Natural killer cell (primary cell): ENCODE data around the gene FOXP1. TPM values are rescaled to one million over a fixed set of nuclear protein-coding genes. Genes with fewer than 3 reads are reported as not detected.

Experiments used
- ATAC-seq, 3 donors: fragments of 150-1000 bp in 2 of 3; fragments of 200-7000 bp in 1 of 3; cut with Tn5 transposase; 1 replicate in 1 of 3; 2 replicates in 2 of 3; pipeline ENCODE4 v1.10.0; 2021; ENCODE audit warnings: mild to moderate bottlenecking in 2 of 3, moderate library complexity in 2 of 3
- DNase-seq, 2 donors: peaks; one replicate each; pipeline versions ENCODE4 v3.0.0 to v3.0.0-alpha.2; 2013 to 2021; ENCODE audit warnings: mixed read lengths in 1 of 2
- H3K27ac ChIP-seq: one replicate; pipeline ENCODE4 v1.5.1; 2013; ENCODE audit warnings: mild to moderate bottlenecking, low read length
- H3K27me3 ChIP-seq: one replicate; pipeline ENCODE4 v1.6.1; 2013; ENCODE audit warnings: low read length; ENCODE audit not compliant: control insufficient read depth, insufficient read depth
- H3K36me3 ChIP-seq: one replicate; pipeline ENCODE4 v1.6.1; 2013; ENCODE audit warnings: low read length; ENCODE audit not compliant: control insufficient read depth, insufficient read depth
- H3K4me1 ChIP-seq: one replicate; pipeline ENCODE4 v1.6.1; 2013; ENCODE audit warnings: low read length; ENCODE audit not compliant: control insufficient read depth, insufficient read depth
- H3K4me3 ChIP-seq: one replicate; pipeline ENCODE4 v1.5.1; 2013; ENCODE audit warnings: low read length
- H3K9me3 ChIP-seq: one replicate; pipeline ENCODE4 v1.6.1; 2013; ENCODE audit warnings: low read length; ENCODE audit not compliant: control insufficient read depth, insufficient read depth
- H3K27ac Mint-ChIP-seq, 2 donors: one replicate each; pipeline ENCODE4 v1.8.0; 2022; ENCODE audit warnings: mild to moderate bottlenecking in 2 of 2, mixed read lengths in 2 of 2, moderate library complexity in 1 of 2
- H3K27me3 Mint-ChIP-seq, 2 donors: one replicate each; pipeline ENCODE4 v1.8.0; 2022; ENCODE audit warnings: low read depth in 2 of 2, mixed read lengths in 2 of 2
- H3K36me3 Mint-ChIP-seq: one replicate; pipeline ENCODE4 v1.8.0; 2022; ENCODE audit warnings: mixed read lengths
- H3K4me1 Mint-ChIP-seq, 2 donors: one replicate each; pipeline ENCODE4 v1.8.0; 2022; ENCODE audit warnings: mixed read lengths in 2 of 2
- H3K4me3 Mint-ChIP-seq: one replicate; pipeline ENCODE4 v1.8.0; 2022; ENCODE audit warnings: mild to moderate bottlenecking, moderate library complexity, mixed read lengths
- H3K9me3 Mint-ChIP-seq, 2 donors: one replicate each; pipeline ENCODE4 v1.8.0; 2022; ENCODE audit warnings: mixed read lengths in 2 of 2
- WGBS: methylation state at CpG from one replicate; pipeline ENCODE4 v1.1.7; 2013; ENCODE audit warnings: missing lambda C conversion rate; ENCODE audit not compliant: insufficient coverage; 5-methylcytosine and 5-hydroxymethylcytosine counted together
- intact Hi-C: fragments of 100-400 bp; cut with micrococcal nuclease; formaldehyde crosslinking; loops from one replicate; pipeline ENCODE4 v1.14.2; 2022
- total RNA-seq, 4 donors: library from RNA; stranded (reverse); fragments of 120-200 nt in 1 of 4; gene quantifications; one replicate each; pipeline versions ENCODE4 v1.2.3 to v1.2.4, GENCODE V29; 2013 to 2022
- TF ChIP-seq, protein P1 (sequence below): fragments of 200-600 bp; IDR thresholded peaks from one replicate; pipeline ENCODE4 v1.8.0; 2022; ENCODE audit warnings: antibody characterized with exemption

FOXP1 gene
- total RNA-seq, 3 donors from 2014 or later (not counting 1 experiment from before 2014, with no cell fraction given) = 166 to 185 (median 166) TPM

DNA sequence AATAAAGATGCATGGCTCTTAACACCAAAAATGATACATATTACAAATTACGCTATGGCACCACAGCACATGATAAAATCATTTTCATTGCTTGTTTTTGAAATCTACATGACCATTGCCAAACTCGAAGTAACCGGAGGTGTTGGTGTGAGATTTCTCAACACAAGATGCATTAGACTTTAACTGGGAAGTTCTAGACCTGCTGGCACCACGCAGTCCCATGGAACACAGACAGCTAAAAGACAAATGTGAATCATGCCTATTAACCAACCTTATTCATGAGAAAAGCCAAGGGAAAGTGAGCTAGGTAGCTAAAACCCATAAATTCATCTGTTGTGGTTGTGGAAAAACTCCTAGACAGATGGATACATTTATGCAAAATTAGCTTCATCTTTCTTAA is 595.4 kb downstream of the FOXP1 start:
- no peaks in the 10 kb centered on the region for H3K27me3 Mint-ChIP-seq
- no peak overlapping the region for H3K27ac Mint-ChIP-seq

DNA sequence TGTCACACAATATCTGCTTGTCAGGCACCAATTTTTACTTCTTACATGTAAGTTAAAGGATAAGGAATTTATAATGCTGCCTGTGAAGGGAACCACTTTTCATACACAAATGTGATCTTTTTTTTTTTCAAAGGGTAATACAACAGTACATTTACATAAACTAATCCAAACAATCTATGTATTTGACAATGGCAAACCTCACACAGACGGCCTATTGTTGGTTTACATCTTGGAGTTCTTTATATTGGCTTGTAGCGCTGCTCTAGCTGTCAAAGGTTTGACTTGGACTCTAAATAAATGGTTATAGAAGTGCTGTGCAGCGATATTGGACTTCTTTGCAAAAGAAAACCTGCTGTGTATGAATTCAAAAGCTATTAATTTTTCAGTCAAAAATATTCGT is 598.0 kb downstream of the FOXP1 start:
- H3K4me1 Mint-ChIP-seq = peaks cover 42 to 43% of the 10 kb centered on the region in 2 donors
- Histone ChIP-seq H3K36me3 (peaks cover 43% of the 10 kb centered on the region), H3K9me3 (no peaks in the 10 kb centered on the region), H3K4me3 (no peak overlapping the region), H3K4me1 (no peaks in the 10 kb centered on the region), H3K27ac (no peak overlapping the region), H3K27me3 (no peaks in the 10 kb centered on the region)
- H3K27me3 Mint-ChIP-seq = no peaks in the 10 kb centered on the region
- intact Hi-C loops = no loop called here
- no peak overlapping the region for H3K27ac Mint-ChIP-seq
- H3K4me3 Mint-ChIP-seq = no peak overlapping the region
- no peak for ATAC-seq
- no peaks in the 10 kb centered on the region for H3K9me3 Mint-ChIP-seq
- WGBS = 100% methylated on average over 4 of the region's 4 CpGs
- TF ChIP-seq, protein P1, sequence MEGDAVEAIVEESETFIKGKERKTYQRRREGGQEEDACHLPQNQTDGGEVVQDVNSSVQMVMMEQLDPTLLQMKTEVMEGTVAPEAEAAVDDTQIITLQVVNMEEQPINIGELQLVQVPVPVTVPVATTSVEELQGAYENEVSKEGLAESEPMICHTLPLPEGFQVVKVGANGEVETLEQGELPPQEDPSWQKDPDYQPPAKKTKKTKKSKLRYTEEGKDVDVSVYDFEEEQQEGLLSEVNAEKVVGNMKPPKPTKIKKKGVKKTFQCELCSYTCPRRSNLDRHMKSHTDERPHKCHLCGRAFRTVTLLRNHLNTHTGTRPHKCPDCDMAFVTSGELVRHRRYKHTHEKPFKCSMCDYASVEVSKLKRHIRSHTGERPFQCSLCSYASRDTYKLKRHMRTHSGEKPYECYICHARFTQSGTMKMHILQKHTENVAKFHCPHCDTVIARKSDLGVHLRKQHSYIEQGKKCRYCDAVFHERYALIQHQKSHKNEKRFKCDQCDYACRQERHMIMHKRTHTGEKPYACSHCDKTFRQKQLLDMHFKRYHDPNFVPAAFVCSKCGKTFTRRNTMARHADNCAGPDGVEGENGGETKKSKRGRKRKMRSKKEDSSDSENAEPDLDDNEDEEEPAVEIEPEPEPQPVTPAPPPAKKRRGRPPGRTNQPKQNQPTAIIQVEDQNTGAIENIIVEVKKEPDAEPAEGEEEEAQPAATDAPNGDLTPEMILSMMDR = no peak
- peaks cover 19% of the 10 kb centered on the region for H3K36me3 Mint-ChIP-seq
- no peak for DNase-seq

More for the DNA sequence above, 595.4 kb downstream of the FOXP1 start:
- Histone ChIP-seq H3K27ac (no peak overlapping the region), H3K4me3 (no peak overlapping the region), H3K9me3 (no peaks in the 10 kb centered on the region), H3K36me3 (peaks cover 44% of the 10 kb centered on the region), H3K4me1 (no peaks in the 10 kb centered on the region), H3K27me3 (no peaks in the 10 kb centered on the region)
- WGBS = 98% methylated on average over 4 of the region's 4 CpGs
- Mint-ChIP-seq H3K36me3 (peaks cover 19% of the 10 kb centered on the region), H3K9me3 (no peaks in the 10 kb centered on the region), H3K4me3 (no peak overlapping the region), H3K4me1 (peaks cover 41 to 47% of the 10 kb centered on the region in 2 donors)
- TF ChIP-seq, protein P1 = no peak
- intact Hi-C loops = no loop called here
- DNase-seq (no peak), ATAC-seq (no peak)

DNA sequence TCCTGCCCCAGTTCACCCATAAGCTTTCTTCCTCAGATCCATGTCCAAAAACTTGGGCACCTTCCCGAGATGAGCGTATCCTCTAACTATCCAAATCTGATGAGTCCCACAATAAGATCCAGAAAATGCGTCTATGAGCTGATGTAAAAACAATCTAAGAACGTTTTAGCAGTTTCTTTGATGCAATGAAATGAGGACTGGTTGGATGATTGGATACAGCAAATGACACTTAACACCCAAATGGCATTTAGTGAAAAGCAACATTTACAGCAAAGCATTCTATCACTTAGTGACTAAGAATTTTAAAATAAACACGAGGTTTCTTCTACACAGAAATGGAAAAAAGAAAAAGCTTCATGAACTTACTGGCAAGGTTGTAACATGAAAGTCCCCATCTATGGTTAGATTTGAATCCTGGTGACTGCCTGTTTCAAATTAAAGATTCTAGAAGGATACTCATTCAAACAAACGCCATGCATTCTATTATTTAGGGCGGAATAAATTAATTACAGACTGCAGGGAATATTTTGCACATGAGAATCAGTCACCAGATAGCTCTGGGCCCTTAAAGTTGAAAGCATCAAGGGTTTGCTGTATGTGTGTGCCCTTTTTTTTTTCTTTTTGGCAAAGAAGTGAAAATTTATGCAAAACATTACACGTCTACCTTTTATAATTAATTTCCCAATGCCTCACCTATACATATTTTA is 598.6 kb downstream of the FOXP1 start:
- H3K9me3 ChIP-seq = no peaks in the 10 kb centered on the region
- Mint-ChIP-seq H3K27me3 (no peaks in the 10 kb centered on the region), H3K36me3 (peaks cover 19% of the 10 kb centered on the region), H3K4me1 (peaks cover 42 to 43% of the 10 kb centered on the region in 2 donors), H3K4me3 (no peak overlapping the region), H3K27ac (peak overlapping the region; percentile 3 to 10), H3K9me3 (no peaks in the 10 kb centered on the region)
- DNase-seq = no peak
- ATAC-seq = no peak
- intact Hi-C loops = no loop called here
- no peak overlapping the region for H3K4me3 ChIP-seq
- H3K4me1 ChIP-seq = peaks cover 1% of the 10 kb centered on the region
- no peak overlapping the region for H3K27ac ChIP-seq
- H3K27me3 ChIP-seq = no peaks in the 10 kb centered on the region
- WGBS = 98% methylated on average over 5 of the region's 8 CpGs
- H3K36me3 ChIP-seq = peaks cover 43% of the 10 kb centered on the region
- TF ChIP-seq, protein P1 = no peak
